Activated CD4-positive, alpha-beta T cell treated with anti-CD3 and anti-CD28 coated beads for 4 hours (primary cell): ENCODE measurements around the gene BNC2.
"Not testable (repeated sequence)": the region's sequence is repeated elsewhere in the genome, so short reads cannot be mapped to it uniquely, and the experiment has no call there.

ENCODE experiments used
- DNase-seq, 2 donors: peaks; one replicate each; pipeline ENCODE4 v3.0.0-alpha.2; 2020

The BNC2 gene

GRCh38 chr9:16870596-16871335 is at the start of gene BNC2:
BNC2 (minus strand) TSS chr9:16870670; CDS start chr9:16870648, 22 bp downstream.
- DNase-seq: no peak

GRCh38 chr9:16918920-16919319 is 48.5 kb upstream of the BNC2 start:
- no peak for DNase-seq

- no peak for DNase-seq
Measured at GRCh38 chr9:16915126-16915831, 44.8 kb upstream of the BNC2 start.

- no peak for DNase-seq
Measured at GRCh38 chr9:16912197-16912596, 41.7 kb upstream of the BNC2 start.

- DNase-seq: not testable (repeated sequence)
Measured at GRCh38 chr9:16908206-16908605, 37.7 kb upstream of the BNC2 start.

- no peak for DNase-seq
Measured at GRCh38 chr9:16904655-16905054, 34.2 kb upstream of the BNC2 start.

- no peak for DNase-seq
Measured at GRCh38 chr9:16901590-16901989, 31.1 kb upstream of the BNC2 start.

- no peak for DNase-seq
Measured at GRCh38 chr9:16899606-16900005, 29.1 kb upstream of the BNC2 start.

DNA sequence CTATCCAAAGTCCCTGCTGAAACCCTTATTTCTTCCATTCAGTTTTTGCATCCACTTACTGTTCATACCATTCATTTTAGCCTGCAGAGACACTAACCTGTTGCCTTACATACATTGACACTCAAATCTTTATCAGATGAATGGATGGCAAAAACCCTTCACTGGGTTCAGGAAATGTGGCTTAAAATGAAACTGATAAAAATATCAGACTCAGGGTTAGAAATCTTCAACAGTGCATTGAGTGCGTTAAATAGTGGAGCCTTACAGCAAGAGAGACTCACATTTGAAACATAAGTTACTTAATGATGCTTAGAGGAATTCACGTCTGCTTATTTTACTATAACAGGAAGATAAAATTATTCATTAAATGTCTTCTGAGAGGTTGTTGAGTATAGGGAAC is 28.0 kb upstream of the BNC2 start:
- no peak for DNase-seq

GRCh38 chr9:16888594-16888993 is 18.1 kb upstream of the BNC2 start:
- no peak for DNase-seq

GRCh38 chr9:16885931-16886330 is 15.5 kb upstream of the BNC2 start:
- no peak for DNase-seq

- DNase-seq: no peak
Measured at GRCh38 chr9:16884952-16885513, 14.6 kb upstream of the BNC2 start.

DNA sequence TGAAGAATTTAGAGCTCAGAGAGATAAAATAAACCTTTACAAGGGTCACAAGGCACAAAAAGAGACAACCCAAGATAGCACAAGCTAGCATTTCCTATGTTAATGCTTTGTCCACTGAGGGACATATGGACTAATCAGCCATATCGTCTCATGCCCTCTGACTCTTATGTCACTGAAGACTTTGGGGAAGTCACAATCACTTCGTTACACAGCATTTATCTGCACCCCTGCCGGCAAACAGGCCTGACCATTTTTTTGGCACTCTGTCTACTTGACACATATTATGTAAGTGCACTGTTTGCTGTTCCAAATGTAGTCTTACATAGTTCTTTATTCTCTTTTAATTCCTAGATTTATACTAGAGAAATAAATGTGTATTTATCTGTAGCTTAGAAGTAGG is 13.9 kb upstream of the BNC2 start:
- DNase-seq: no peak

DNA sequence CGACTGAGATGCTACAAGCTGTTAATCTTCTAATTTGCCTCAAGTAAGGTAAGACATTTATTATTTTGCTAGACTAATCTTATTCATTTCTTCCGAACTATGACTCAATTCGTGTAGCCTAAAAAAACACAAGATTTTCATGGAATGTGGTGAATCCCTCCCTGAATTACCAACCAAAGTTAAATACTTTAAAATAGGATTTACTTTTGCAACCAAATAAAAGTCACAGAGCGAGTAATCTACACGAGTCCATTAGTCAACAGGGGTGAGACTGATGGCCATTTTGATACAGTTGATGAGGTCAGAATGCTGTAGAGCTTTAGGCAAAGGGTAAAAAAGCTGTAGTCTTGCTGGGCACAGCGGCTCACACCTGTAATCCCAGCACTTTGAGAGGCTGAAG is 13.1 kb upstream of the BNC2 start:
- DNase-seq: no peak

DNA sequence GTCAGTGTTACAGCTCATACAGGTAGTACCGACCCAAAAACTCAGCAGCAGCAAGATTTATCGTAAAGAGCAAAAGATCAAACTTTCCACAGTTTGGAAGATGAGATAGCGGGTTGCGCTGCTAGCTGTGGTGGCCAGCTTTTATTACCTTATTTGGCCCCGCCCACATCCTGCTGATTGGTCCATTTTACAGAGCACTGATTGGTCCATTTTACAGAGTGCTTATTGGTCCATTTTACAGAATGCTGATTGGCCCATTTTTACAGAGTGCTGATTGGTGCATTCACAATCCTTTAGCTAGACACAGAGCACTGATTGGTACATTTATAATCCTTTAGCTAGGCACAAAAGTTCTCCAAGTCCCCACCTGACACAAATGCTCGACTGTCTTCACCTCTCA is 12.0 kb upstream of the BNC2 start:
- DNase-seq: not testable (repeated sequence)

DNA sequence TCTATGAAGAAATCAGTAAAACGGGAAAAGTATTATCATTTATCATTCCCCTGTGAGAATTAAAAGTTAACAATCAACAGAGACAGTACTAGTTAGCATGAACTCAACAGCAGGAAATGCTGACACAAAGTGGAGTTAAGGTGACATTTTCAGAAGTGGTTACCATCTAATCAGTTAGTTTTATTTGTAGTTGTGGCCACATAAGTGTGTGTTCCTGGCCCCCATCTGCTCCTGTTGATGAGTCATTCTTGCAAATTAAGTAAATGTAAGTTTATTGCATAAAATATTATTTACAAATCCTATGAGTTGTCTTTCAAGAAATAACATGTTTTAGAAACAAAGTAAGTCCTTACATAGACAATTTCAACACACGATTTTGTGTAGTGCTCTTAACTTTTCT is 8.9 kb upstream of the BNC2 start:
- no peak for DNase-seq

GRCh38 chr9:16877256-16877655 is 6.8 kb upstream of the BNC2 start:
- DNase-seq: no peak

- no peak for DNase-seq
Measured at GRCh38 chr9:16873126-16873802, 2.8 kb upstream of the BNC2 start.

DNA sequence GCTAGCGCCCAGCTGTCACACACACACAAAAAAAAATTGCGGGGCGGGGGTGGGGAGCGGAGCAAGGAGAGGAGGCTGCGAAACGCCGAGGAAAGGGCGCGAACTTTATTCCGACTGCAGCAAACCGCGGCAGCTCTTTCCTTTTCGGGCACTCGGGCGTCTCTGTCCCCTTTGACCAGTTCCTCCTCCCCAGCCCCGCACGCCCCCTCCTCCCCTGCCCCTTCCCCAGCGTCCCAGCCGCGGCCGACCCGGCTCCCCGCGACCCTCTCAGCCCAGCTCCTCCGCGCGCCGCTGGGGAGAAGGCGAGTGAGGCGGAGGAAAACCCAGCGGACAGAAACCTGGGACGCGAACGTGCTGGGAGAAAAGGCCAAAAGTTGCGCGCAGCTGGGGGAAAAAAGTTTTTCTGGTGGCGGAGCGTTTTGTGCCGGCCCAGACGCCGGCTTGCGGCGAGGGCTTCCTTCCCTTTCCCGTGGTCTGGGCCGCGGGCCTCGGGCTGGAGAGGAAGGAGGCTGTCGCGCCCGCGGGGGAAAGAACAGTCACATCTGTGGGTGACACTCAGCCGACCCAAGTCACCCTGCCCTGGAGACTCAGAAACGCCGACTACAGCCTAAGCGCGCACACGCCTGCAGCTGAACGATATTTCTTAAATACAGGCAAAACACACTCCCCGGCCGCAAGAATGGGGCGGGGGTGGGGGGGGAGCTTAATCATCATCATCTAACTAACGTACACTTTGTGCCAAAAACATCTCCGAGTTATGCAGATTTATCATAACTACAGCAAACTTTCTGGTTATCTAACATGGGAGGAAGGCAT is 1.1 kb upstream of the BNC2 start:
- DNase-seq: no peak

GRCh38 chr9:16869882-16870595 is 431 bp downstream of the BNC2 start:
- DNase-seq: no peak

GRCh38 chr9:16869131-16869881 is 1.2 kb downstream of the BNC2 start:
- no peak for DNase-seq
